ENCODE measurements around the gene STPG4.

GRCh38 chr2:47061944-47062678, 93.0 kb downstream of the STPG4 start:
- TF ChIP-seq CTCF (IDR thresholded peaks at IDR 0.05): no peak
- no peak for TF ChIP-seq POLR2A (IDR thresholded peaks at IDR 0.05)

All from prostate gland (tissue), 2 donors.